OCI-LY7 (cell line): ENCODE data around the gene SPATA13.

Experiments
- EZH2phosphoT487 ChIP-seq: fragments of 200-600 bp; sonication (generic); IDR thresholded peaks from 2 replicates; pipeline ENCODE4 v1.6.1; 2018; ENCODE audit warnings: low read depth, borderline replicate concordance, mild to moderate bottlenecking, mixed run types, antibody characterized with exemption, low read length, moderate library complexity, mixed read lengths
- TF ChIP-seq, protein P1 (sequence below): fragments of 200-600 bp; sonication (generic); conservative IDR thresholded peaks from 2 replicates; pipeline ENCODE4 v1.5.1; 2014; ENCODE audit warnings: mild to moderate bottlenecking, antibody characterized with exemption, low read length, moderate library complexity, mixed read lengths

DNA sequence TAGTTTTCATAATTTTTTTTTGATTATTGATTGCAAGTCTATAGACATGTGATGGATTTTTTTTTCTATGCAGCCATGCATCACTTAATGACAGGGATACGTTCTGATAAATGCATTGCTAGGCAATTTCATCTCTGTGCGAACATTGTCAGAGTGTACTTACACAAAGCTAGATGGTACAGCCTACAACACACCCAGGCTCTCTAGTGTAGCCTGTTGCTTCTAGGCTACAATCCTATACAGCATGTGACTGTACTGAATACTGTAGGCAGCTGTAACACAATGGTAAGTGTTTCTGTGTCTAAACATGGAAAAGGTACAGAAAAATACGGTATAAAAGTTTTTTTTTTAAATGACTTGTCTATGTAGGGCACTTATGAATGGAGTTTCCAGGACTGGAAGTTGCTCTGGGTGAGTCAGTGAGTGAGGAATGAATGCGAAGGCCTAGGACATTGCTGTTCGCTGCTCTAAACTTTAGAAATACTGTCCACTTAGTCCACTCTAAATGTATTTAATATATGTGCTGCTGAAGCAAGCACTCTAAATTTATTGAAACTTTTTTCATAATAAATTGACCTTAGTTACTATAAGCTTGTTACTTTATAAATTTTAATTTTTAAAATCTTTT lies 20.3 kb downstream of the SPATA13 start:
- TF ChIP-seq, protein P1, sequence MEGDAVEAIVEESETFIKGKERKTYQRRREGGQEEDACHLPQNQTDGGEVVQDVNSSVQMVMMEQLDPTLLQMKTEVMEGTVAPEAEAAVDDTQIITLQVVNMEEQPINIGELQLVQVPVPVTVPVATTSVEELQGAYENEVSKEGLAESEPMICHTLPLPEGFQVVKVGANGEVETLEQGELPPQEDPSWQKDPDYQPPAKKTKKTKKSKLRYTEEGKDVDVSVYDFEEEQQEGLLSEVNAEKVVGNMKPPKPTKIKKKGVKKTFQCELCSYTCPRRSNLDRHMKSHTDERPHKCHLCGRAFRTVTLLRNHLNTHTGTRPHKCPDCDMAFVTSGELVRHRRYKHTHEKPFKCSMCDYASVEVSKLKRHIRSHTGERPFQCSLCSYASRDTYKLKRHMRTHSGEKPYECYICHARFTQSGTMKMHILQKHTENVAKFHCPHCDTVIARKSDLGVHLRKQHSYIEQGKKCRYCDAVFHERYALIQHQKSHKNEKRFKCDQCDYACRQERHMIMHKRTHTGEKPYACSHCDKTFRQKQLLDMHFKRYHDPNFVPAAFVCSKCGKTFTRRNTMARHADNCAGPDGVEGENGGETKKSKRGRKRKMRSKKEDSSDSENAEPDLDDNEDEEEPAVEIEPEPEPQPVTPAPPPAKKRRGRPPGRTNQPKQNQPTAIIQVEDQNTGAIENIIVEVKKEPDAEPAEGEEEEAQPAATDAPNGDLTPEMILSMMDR: no peak
- TF ChIP-seq EZH2phosphoT487: no peak
